Eye (tissue), 1 donor: ENCODE data around the gene FYB1.

Experiments
- DNase-seq: peaks from one replicate; pipeline ENCODE4 v3.0.0-alpha.2; 2015

The FYB1 gene

GRCh38 chr5:39203951-39204350, 15.4 kb downstream of the FYB1 start:
- no peak for DNase-seq

GRCh38 chr5:39203275-39203922, 16.0 kb downstream of the FYB1 start:
- DNase-seq: no peak

- DNase-seq: no peak
Measured at GRCh38 chr5:39202597-39203274, 16.6 kb downstream of the FYB1 start.

DNA sequence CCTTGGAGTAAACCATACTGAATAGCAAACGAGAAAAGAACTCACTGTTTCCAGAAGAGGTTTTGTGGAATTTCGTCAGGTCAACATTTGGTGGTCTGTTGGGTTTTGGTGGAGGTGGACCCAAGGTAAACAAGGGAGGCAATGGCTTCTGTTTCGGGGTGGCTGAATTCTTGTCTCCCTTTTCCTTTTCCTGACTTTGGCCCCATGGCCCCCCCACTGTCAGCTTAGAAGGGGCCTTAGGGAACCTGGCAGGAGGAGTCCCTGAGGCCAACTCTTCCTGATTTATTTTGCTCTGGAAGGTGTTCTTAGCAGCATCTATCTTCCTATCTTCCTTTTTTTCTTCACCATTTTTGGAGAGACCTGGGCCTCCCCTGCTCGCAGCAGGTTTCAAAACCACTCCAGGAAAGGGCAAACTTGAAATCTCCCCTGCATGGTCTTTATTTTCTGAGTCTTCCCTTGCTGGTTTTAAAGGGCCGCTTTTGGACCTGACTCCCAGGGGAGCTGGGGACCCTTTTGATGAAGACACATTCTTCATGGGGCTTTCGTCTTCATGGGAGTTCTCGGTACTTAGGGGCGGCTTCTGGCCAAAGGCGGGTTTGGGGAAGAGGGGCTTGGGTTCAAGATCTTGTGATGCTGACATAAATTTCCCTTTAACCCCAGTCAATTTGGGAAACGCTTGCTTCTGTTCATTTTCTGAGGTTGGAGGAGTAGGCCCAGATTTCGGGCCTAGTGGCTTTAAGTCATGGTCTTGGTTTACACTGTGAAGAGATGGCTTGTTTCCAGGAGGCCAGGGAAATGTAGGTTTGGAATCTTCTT, 17.4 kb downstream of the FYB1 start:
- DNase-seq: no peak

DNA sequence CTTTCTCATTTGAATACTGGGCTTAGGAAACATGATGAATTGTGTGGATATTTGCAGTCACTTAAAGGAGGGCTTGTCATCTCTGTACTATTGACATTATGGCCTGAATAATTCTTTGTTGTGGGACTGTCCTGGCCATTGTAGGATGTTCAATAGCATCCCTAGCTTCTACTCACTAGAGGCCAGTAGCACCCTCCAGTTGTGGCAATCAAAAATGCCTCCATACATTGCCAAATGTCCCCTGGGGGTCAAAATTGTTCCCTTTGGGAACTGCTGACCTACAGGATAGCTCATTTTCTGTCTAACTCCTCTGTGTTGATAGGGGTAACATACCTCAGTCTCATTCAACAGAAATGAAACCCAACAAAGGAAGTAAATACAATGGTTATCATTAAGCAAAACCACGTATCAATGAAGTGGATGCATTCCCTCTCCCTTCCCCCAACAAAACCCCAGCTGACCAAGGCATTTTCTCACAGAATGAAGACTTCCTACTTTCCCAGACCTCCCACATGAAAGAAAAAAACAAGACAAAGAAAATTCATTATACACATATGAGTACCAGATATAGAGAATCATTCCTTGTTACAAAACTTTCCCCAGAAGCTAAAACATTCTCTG, 18.1 kb downstream of the FYB1 start:
- DNase-seq: no peak

GRCh38 chr5:39200081-39200480, 19.3 kb downstream of the FYB1 start:
- no peak for DNase-seq

DNA sequence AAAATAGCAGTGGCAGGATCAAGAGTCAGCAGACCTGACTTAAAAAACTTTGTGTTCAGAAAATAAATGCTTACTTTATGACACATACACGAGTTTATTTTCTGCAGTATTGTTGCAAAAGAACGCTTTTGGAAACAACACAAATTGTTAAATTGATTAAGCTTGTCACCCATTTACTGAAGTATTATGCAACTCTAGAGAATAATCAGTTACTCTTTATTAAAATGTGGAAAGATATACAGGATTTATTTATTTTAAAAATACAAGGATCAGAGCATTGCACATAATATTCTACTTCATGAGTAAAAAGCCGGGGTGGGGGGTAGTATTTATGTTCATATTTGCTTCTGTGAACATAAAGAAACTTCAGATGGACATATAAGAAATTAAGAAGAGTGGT, 20.0 kb downstream of the FYB1 start:
- no peak for DNase-seq

- DNase-seq: no peak
Measured at GRCh38 chr5:39198127-39198526, 21.2 kb downstream of the FYB1 start.

DNA sequence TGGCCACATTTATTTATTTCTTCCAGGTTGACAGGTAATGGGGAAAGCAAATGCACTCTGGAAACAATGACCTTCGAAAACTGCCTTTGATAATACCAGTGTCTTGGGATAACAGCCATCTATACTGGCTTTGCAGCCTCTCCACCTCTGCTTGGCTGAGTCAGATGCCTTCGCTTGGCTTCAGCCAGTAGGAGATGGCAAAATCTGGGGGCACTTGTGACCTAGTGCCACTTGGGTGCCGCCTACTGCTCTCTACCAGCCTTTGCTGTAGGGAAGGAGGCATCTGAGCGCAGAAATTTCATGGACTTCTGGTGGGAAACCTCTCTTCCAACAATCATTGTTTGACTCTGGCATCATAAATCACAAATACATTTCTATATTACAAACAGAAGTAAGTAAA, 21.8 kb downstream of the FYB1 start:
- DNase-seq: no peak

GRCh38 chr5:39195198-39195826, 24.1 kb downstream of the FYB1 start:
- DNase-seq: no peak

GRCh38 chr5:39194466-39195136, 24.8 kb downstream of the FYB1 start:
- no peak for DNase-seq

DNA sequence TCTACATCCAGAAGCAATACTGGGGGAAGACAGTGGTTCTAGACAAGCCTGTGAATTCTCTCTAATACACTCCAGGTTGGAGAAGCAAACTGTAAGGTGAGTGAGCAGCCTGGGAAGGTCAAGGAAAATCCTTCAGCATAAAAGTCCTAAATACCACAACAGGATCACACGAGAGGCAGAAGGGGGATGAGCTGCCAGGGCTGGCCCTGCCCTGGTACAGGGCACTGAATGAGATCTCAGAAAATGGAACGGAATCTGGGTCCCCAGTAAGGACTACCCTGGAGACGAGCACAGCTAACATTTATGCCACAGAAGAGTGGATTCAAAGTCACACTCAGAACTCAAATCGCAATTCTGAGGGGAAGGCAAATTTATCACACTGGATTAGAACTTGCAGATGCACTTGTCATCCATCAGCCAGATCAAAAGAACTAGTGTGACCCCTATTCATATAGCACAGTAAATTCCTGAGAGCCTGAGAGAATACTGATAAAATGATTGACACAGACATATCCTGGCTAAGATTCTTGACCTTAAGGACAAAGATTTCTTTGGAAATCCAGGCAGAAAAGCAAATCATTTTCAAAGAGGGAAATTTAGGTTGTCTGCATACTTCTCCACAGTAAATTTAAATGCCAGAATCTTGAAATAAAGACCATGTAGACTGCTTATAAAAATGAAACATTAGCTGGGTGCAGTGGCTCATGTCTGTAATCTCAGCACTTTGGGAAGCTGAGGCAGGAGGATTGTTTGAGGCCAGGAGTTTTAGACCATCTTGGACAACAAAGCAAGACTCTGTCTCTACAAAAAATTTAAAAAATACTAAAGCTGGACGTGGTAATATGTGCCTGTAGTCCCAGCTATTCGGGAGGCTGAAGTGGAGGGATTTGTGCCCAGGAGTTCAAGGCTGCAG, 25.6 kb downstream of the FYB1 start:
- DNase-seq: no peak

DNA sequence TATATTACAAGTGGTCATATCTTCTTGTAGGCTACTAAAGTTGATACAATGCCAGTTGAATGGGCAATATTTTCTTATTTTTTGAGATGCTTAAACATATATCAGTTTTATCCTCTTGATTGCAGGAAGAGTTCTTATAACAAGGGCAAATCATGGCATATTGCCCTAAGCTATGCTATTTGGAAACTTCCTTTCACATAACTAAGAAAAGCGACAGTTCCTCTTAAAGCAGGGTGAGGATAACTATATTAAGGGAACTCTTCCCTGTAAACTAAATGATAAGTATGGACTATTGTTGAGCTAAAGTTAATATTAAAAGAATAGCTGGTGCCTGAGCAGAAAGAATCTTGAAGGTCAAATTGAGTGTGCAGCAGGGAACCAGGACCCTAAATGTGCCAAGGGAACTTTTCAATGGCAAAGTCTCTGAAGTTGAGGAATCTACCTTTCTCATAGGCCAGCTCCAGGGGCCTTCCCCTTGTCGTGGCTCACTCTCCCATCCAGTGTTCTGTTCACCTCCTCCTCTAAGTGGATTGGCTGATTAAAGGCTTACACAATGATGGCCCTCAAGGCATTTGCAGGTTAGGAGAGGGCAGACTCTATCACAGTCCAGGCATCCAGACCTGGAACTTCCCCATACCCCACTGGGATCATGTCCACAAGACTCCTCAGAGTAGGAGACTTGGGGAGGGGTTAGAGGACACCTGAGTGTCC, 26.8 kb downstream of the FYB1 start:
- DNase-seq: no peak

GRCh38 chr5:39191216-39191615, 28.1 kb downstream of the FYB1 start:
- no peak for DNase-seq

GRCh38 chr5:39190311-39191102, 28.9 kb downstream of the FYB1 start:
- DNase-seq: no peak

- DNase-seq: no peak
Measured at GRCh38 chr5:39189292-39189955, 29.9 kb downstream of the FYB1 start.

DNA sequence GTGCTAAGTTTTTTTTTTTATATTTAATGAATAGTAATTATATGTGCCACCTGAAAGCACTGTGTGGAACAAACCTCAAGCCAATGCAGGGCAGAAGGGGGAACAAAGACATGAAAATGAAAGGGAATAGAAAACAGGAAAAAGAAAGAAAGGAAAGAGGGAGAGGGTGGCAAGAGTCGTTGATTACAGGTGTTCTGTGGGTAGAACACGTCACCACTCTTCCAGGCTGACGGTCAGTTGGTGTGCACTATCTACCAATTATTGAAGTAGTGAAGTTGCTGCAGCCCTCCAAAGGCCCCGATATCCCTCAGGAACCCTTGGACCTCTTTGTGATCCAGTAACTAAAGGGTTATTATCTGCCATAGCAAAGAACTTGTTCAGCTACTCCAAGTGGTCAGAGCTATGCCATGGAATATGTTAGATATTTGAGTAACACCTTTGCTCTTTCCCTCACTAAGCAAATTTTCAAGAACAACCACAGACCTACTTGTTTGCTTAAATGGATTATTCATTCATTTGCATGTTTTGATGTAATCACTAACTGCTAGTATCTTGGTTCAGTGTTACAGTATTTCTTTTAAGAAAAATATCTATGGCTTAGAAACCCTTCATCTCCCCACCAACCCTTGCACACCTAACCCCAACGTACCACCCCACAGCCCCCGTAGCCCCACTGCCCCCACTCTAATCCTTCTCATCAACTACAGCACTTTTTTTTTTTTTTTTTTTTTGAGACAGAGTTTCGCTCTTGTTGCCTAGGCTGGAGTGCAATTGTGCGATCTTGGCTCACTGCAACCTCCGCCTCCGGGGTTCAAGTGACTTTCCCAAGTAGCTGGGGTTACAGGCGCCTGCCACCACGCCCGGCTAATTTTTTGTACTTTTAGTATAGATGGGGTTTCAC, 31.3 kb downstream of the FYB1 start:
- DNase-seq: no peak
